SK-N-SH (cell line): ENCODE measurements around the gene PRKN.

ENCODE experiments used
- CHD2 ChIP-seq: fragments of 150-350 bp; IDR thresholded peaks from 2 replicates; pipeline ENCODE4 v1.6.1; 2018; ENCODE audit warnings: low read length; ENCODE audit not compliant: partially characterized antibody
- EZH2phosphoT487 ChIP-seq: fragments of 200-600 bp; sonication (generic); IDR thresholded peaks from 2 replicates; pipeline ENCODE4 v1.6.1; 2017; ENCODE audit warnings: low read depth, mixed run types, mild to moderate bottlenecking, antibody characterized with exemption, moderate library complexity, borderline replicate concordance
- FOXM1 ChIP-seq: IDR thresholded peaks from 2 replicates; pipeline ENCODE4 v1.4.0; 2012; ENCODE audit warnings: low read depth, mild to moderate bottlenecking
- MXI1 ChIP-seq: IDR thresholded peaks from 2 replicates; pipeline ENCODE4 v1.6.1; 2012; ENCODE audit warnings: mild to moderate bottlenecking, low read depth, low read length, improper control_type of control experiment
- SIN3A ChIP-seq: IDR thresholded peaks from 2 replicates; pipeline ENCODE4 v1.6.1; 2012; ENCODE audit warnings: low read depth, mild to moderate bottlenecking, low read length, moderate library complexity, borderline replicate concordance

DNA sequence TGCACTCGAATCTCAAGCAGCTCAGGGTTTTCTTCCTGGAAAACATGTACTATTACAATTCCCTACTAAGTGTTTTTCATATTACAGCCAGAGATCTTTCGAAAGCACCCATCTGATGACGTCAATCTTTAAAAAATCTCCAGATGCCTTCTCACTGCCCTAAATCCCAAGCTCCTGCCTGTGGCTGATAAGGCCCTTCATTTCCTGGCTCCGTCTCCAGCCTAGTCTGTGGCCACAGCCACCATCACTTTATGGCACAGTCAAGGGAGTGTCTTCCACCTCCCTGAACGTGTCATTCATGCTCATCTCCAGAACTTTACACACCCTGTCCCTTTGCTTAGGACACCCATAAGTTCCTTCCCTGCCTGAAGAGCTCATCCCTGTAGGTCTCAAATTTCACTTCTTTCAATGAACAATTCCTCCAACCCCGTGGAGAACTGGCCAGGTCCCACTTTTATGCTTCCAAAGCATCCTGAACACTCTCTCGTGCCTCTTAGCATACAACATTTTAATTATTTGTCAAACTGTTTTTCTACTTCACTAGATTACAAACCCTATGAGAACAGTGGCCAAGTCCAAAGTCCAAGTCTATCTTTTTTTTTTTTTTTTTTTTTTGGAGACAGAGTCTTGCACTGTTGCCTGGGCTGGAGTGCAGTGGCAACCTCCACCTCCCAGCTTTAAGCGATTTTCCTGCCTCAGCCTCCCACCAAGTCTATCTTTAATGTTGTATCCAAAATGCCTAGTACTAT, 1347.6 kb downstream of the PRKN start:
- TF ChIP-seq FOXM1: no peak
- TF ChIP-seq SIN3A: no peak
- TF ChIP-seq CHD2: no peak
- no peak for TF ChIP-seq MXI1
- no peak for TF ChIP-seq EZH2phosphoT487
